Measurements from ENCODE around the gene USP6NL. TPM values are rescaled to one million over a fixed set of nuclear protein-coding genes. Genes with fewer than 3 reads are reported as not detected.
A peak's percentile ranks its signal among the peaks of the same experiment; 100 is the strongest.

Gene USP6NL
- polyA plus RNA-seq, 3 donors = 5.5 to 7.7 (median 6.7) TPM

GRCh38 chr10:11601670-11602069 lies 9.8 kb downstream of the USP6NL start:
- H3K27me3 ChIP-seq (ENCODE audit: control insufficient read depth in 2 of 2, insufficient read depth in 2 of 2, low read length in 2 of 2) = no peaks in the 10 kb centered on the region
- no peak overlapping the region for H3K4me3 ChIP-seq (replicated peaks in 1 of 3; ENCODE audit: low read depth in 2 of 3, low read length in 3 of 3)
- no peak for TF ChIP-seq CTCF (IDR thresholded peaks at IDR 0.05)
- H3K27ac ChIP-seq (ENCODE audit: low read depth in 1 of 2, low read length in 2 of 2) = no peak overlapping the region
- H3K4me2 ChIP-seq (replicated peaks; ENCODE audit: extremely low read depth, low read length, poor library complexity, severe bottlenecking) = no peak overlapping the region
- no peak overlapping the region for H3K9ac ChIP-seq (ENCODE audit: insufficient read depth, low read length, poor library complexity, severe bottlenecking)
- Mint-ChIP-seq H3K27me3 (ENCODE audit: low read depth in 3 of 3) (no peaks in the 10 kb centered on the region), H3K36me3 (peaks cover 6 to 7% of the 10 kb centered on the region in 2 donors), H3K9me3 (no peaks in the 10 kb centered on the region), H3K4me3 (no peak overlapping the region), H3K27ac (peak overlapping the region in 1 of 7 donors; percentile 5), H3K4me1 (peaks cover 26% of the 10 kb centered on the region)
- H3K9me3 ChIP-seq (replicated peaks in 1 of 2; ENCODE audit: control insufficient read depth in 1 of 2, insufficient read depth in 1 of 2, low read length in 2 of 2) = no peaks in the 10 kb centered on the region
- no peaks in the 10 kb centered on the region for H3K36me3 ChIP-seq (replicated peaks in 1 of 2; ENCODE audit: control insufficient read depth in 1 of 2, insufficient read depth in 2 of 2, low read length in 2 of 2)
- intact Hi-C loops (cut with micrococcal nuclease) = no loop called here
- peaks cover 20% of the 10 kb centered on the region for H4K20me1 ChIP-seq (ENCODE audit: insufficient read depth, low read length)
- peaks cover 69% of the 10 kb centered on the region for H3K79me2 ChIP-seq (ENCODE audit: insufficient read depth, low read length)
- H3K4me1 ChIP-seq (ENCODE audit: control insufficient read depth in 1 of 2, insufficient read depth in 2 of 2, low read length in 2 of 2) = peaks cover 9 to 14% of the 10 kb centered on the region in 2 donors
- H2AFZ ChIP-seq (ENCODE audit: insufficient read depth, low read depth, low read length, poor library complexity, severe bottlenecking) = no peak overlapping the region
- whole genome bisulfite sequencing (ENCODE audit: insufficient coverage) = 80% methylated on average over 1 of the region's 1 CpG
- DNase-seq = no peak

- intact Hi-C loops (cut with micrococcal nuclease) = no loop called here
- Histone ChIP-seq H3K79me2 (ENCODE audit: insufficient read depth, low read length) (peaks cover 55% of the 10 kb centered on the region), H3K27me3 (ENCODE audit: control insufficient read depth in 2 of 2, insufficient read depth in 2 of 2, low read length in 2 of 2) (no peaks in the 10 kb centered on the region), H3K36me3 (replicated peaks in 1 of 2; ENCODE audit: control insufficient read depth in 1 of 2, insufficient read depth in 2 of 2, low read length in 2 of 2) (no peaks in the 10 kb centered on the region), H4K20me1 (ENCODE audit: insufficient read depth, low read length) (peaks cover 20% of the 10 kb centered on the region), H3K27ac (ENCODE audit: low read depth in 1 of 2, low read length in 2 of 2) (no peak overlapping the region), H3K4me3 (replicated peaks in 1 of 3; ENCODE audit: low read depth in 2 of 3, low read length in 3 of 3) (no peak overlapping the region), H3K9me3 (replicated peaks in 1 of 2; ENCODE audit: control insufficient read depth in 1 of 2, insufficient read depth in 1 of 2, low read length in 2 of 2) (no peaks in the 10 kb centered on the region), H3K4me2 (replicated peaks; ENCODE audit: extremely low read depth, low read length, poor library complexity, severe bottlenecking) (no peak overlapping the region), H2AFZ (ENCODE audit: insufficient read depth, low read depth, low read length, poor library complexity, severe bottlenecking) (no peak overlapping the region), H3K9ac (ENCODE audit: insufficient read depth, low read length, poor library complexity, severe bottlenecking) (no peak overlapping the region), H3K4me1 (ENCODE audit: control insufficient read depth in 1 of 2, insufficient read depth in 2 of 2, low read length in 2 of 2) (peaks cover 7 to 8% of the 10 kb centered on the region in 2 donors)
- H3K27ac Mint-ChIP-seq = no peak overlapping the region
- no peak for TF ChIP-seq CTCF (IDR thresholded peaks at IDR 0.05)
- no peak for DNase-seq
- peaks cover 20% of the 10 kb centered on the region for H3K4me1 Mint-ChIP-seq
- no peak overlapping the region for H3K4me3 Mint-ChIP-seq
- no peaks in the 10 kb centered on the region for H3K27me3 Mint-ChIP-seq (ENCODE audit: low read depth in 3 of 3)
- H3K36me3 Mint-ChIP-seq = peaks cover 6 to 12% of the 10 kb centered on the region in 2 donors
- peaks cover 0 to 4% (median 0%) of the 10 kb centered on the region in 7 donors for H3K9me3 Mint-ChIP-seq
- no CpG with 5 or more reads among the region's 3 CpGs for WGBS (ENCODE audit: insufficient coverage)
Observed at GRCh38 chr10:11600280-11600679, 11.2 kb downstream of the USP6NL start.

Measured in CD14-positive monocyte (primary cell).